Coronary artery (tissue), 2 donors: ENCODE results near the gene IL1R1.
A peak's percentile ranks its signal among the peaks of the same experiment; 100 is the strongest.

Source experiments
- DNase-seq: peaks from one replicate; pipeline ENCODE4 v3.0.0-alpha.2; 2017; ENCODE audit warnings: low spot score
- H3K27ac ChIP-seq, 2 donors: fragments of 200-600 bp; sonication (generic); one replicate each; pipeline ENCODE4 v1.5.1; 2016 to 2019
- H3K4me3 ChIP-seq: fragments of 200-600 bp; sonication (generic); 2 replicates; pipeline ENCODE4 v1.5.1; 2016; ENCODE audit warnings: mild to moderate bottlenecking, moderate library complexity
- CTCF ChIP-seq: fragments of 200-600 bp; sonication (generic); IDR thresholded peaks from one replicate; pipeline ENCODE4 v1.5.1; 2019; ENCODE audit warnings: antibody characterized with exemption

Gene IL1R1

GRCh38 chr2:102140377-102140776, 2.2 kb upstream of the IL1R1 start:
- no peak for TF ChIP-seq CTCF
- H3K4me3 ChIP-seq = no peak overlapping the region
- no peak for DNase-seq
- no peak overlapping the region for H3K27ac ChIP-seq

- no peak for TF ChIP-seq CTCF
- DNase-seq = no peak
- Histone ChIP-seq H3K27ac (peak overlapping the region; percentile 77 to 95), H3K4me3 (peak overlapping the region; percentile 93)
Measured at GRCh38 chr2:102141011-102141943, 1.3 kb upstream of the IL1R1 start.

- peak overlapping the region; percentile 77 to 95 for H3K27ac ChIP-seq
- TF ChIP-seq CTCF = no peak
- DNase-seq = no peak
Measured at GRCh38 chr2:102142829-102143449, 393 bp downstream of the IL1R1 start.

GRCh38 chr2:102143450-102143985, 972 bp downstream of the IL1R1 start:
- no peak for TF ChIP-seq CTCF
- H3K4me3 ChIP-seq = peak overlapping the region; percentile 93
- DNase-seq = no peak
- H3K27ac ChIP-seq = peak overlapping the region; percentile 77 to 95

More at GRCh38 chr2:102142829-102143449, 393 bp downstream of the IL1R1 start:
- peak overlapping the region; percentile 93 for H3K4me3 ChIP-seq

- peak overlapping the region; percentile 93 for H3K4me3 ChIP-seq
Measured at GRCh38 chr2:102144128-102144527, 1.6 kb downstream of the IL1R1 start.

GRCh38 chr2:102145107-102145506, 2.6 kb downstream of the IL1R1 start:
- peak overlapping the region; percentile 93 for H3K4me3 ChIP-seq
- H3K27ac ChIP-seq = no peak overlapping the region
- no peak for DNase-seq
- TF ChIP-seq CTCF = no peak

More at GRCh38 chr2:102144128-102144527, 1.6 kb downstream of the IL1R1 start:
- no peak for DNase-seq
- TF ChIP-seq CTCF = no peak
- H3K27ac ChIP-seq = peak overlapping the region; percentile 77 to 95
